GM18870 (cell line): ENCODE measurements around the gene SEC22A.

Source experiments
- ATAC-seq: cut with Tn5 transposase; IDR thresholded peaks from one replicate; pipeline ENCODE4 v1.9.1; 2021; ENCODE audit warnings: moderate library complexity; ENCODE audit not compliant: unreplicated experiment

The SEC22A gene, protein sequence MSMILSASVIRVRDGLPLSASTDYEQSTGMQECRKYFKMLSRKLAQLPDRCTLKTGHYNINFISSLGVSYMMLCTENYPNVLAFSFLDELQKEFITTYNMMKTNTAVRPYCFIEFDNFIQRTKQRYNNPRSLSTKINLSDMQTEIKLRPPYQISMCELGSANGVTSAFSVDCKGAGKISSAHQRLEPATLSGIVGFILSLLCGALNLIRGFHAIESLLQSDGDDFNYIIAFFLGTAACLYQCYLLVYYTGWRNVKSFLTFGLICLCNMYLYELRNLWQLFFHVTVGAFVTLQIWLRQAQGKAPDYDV

DNA sequence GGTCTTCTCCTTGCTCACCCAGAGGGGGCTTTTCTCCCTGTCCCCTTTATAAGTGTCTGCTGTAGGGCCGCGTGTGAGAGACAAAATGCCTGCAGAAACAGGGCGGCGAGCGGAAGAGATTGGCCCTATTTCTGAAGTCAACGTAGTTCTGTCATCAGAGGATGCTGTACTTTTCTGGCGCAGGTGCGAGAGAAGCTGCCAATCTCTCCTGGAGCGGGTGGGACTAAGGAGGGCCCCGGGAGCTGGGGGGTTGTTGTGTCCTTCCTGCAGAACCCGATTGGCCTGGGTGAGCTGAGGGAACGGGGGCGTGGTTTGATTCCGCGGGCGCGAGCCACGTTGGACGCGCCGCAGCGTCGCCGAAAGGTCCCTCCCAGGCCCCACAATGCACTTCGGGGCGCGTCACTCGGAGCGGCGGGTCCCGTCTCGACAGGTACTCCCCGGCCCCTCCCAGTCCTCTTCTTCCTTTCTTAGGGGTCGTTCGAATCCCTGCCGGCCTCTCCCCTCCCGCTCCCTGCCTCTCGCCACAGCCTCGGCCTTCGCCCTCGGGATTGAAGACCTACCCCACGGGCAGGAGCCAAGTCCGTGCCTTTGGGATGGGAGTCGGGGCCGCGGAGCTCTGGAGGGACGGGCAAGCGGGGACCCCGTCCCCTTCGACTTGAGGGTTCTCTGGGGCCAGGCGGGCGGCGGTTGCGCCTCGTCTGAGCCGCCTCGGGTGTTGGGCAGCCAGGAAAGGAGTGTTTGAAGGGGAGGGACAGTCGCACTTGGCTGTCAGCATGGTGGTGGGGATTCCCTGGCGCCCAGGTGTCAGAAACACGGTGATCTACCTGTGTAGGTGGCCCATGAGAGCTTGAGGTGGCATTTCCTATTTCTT lies at the start of gene SEC22A:
Gene SEC22A, plus strand, starts transcription at position 387 of the 871 bp plus-strand sequence. CDS start 7,275 bp downstream, outside the sequence.
- peak; percentile 93 for ATAC-seq

DNA sequence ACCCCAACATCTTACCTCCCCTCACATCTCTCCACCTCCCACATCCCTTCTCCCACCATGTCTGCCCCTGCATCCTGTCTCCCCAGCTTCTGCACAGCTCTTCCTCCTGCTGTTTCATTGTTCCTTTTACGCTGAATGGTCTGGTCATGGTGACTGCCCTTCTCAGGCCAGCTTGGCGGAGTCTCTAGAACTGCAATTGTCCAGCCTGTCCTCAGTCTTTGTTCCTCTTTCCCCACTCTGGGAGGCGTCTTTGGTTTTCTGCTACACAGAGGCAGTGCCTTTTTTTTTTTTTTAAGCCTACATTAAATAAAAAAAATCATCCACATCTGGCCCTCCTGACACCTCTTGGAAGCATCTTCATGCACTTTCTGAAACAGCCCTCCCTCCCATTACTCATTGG lies 49.1 kb upstream of the SEC22A start:
- no peak for ATAC-seq

DNA sequence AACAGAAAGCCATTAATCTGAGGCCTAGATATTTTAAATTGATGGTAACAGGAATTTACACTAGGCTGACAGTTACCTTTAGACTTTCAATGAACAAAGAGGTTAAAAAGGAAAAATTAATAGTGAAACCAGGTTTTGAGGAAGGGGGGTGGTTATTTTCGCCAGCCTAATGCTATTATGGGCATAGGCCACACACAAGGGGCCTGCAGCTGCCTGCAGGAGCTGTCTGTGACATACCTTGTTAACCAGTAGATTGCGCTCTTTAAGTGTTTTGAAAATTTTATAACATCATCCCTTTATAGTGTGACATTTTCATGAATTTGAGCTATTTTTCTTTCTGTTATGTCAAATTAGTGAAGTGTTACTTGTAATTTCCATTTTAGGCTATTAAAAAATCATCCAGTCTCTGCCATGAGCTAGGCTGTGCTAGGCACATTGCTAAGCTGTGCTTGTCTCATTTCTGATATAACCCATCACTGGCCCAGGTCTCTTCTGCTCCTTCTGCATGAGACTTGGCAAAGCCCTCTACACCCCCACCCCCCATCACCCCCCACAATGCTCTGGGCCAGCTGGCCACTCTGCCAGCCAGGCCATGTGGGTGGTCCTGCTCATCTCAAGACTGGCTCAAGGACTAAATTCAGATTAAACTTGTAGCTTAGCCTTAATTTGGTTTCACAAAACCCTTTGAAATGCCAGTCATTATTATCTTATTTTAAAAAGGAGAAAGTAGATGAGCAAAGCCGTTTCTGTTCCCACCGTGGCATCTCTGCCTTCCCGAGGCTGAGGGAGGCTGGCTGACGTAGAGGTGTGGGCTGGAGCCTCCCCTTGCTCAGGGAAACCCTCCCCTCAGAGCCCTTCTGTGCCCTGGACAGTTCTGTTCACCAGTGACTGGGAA lies 48.4 kb upstream of the SEC22A start:
- no peak for ATAC-seq

DNA sequence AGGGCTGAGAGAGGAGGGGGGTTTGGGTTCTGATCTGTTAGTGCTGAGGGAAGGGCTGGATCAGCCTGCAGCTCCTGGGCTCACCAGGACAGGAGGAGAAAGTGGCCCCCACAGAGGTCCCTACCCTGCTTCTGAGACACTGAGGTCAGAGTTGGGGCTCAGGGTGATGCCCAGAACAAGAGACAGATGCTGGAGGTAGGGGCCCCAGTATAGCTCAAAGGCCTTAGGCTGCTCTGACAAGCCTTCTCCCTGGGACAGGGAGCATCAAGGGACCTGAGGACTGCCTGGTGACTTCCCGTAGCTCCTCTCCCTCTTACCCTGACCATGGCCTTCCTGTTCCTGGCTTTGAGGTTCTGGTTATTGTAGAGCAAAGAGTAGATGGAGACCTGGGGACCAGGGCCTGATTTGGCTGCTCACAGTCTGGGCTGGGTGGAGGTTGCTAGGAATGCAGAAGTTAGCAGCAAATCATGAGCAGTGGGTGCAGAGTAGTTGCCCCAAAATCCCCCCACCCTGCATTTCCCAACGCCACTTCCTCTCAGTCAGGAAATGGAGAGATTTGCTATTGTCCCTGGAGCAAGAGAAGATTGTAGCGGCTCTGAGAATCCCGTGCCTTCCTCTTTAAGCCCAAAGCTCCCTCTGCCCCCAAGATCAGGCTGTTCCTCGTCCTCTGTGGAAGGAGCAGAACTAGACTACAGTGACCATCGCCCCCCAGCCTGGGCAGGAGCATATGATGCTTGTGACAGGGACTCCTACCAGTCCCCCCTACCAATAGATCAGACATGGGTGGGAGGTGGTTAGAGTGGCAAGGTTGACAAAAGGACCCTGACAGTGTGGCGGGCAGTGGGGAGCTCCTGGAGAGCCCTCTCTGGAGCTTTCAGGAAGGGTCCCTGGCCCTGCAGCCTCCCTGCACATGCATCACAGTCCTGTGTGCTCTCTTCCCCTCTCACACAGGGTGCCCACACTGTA lies 47.4 kb upstream of the SEC22A start:
- no peak for ATAC-seq

- ATAC-seq = no peak
These were observed 46.2 kb upstream of the SEC22A start for GRCh38 chr3:123155471-123156011.

GRCh38 chr3:123156276-123156995 lies 45.3 kb upstream of the SEC22A start:
- ATAC-seq = no peak

GRCh38 chr3:123157209-123157597 lies 44.5 kb upstream of the SEC22A start:
- no peak for ATAC-seq

DNA sequence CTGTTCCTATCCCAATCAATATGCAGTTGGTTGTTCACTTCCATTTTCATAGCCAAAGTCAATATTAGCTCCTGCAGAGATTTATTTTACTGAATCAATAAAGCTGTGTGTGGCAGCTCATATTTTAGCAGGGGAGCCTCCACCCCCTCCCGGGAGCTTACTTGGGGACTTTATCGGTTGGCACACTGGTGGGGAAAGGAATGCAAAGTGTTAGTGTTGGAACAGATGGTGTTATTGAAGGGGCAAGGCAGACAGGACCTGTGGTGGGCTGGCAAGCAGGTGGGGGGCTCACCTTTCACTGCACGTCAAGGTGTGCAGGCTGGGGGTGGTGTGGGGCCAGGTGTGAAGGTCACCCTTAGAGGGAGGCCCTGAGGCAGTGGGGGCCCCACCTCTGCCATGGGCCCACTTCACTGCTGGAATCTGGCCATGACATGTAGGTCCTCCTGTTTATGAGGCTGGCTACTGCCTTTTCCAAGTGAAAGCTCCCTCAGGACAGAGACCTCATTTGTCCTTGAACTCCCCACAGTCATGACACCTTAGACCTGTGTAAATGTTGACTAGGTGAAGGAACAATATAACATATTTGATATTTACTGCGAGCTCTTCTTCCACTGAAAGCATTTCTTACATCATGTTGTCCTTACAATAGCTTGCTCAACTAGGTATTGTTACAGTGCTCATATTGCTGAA lies 44.0 kb upstream of the SEC22A start:
- ATAC-seq = no peak

- no peak for ATAC-seq
These were observed 43.4 kb upstream of the SEC22A start for GRCh38 chr3:123158330-123158729.

GRCh38 chr3:123158899-123159390 lies 42.8 kb upstream of the SEC22A start:
- ATAC-seq = no peak

DNA sequence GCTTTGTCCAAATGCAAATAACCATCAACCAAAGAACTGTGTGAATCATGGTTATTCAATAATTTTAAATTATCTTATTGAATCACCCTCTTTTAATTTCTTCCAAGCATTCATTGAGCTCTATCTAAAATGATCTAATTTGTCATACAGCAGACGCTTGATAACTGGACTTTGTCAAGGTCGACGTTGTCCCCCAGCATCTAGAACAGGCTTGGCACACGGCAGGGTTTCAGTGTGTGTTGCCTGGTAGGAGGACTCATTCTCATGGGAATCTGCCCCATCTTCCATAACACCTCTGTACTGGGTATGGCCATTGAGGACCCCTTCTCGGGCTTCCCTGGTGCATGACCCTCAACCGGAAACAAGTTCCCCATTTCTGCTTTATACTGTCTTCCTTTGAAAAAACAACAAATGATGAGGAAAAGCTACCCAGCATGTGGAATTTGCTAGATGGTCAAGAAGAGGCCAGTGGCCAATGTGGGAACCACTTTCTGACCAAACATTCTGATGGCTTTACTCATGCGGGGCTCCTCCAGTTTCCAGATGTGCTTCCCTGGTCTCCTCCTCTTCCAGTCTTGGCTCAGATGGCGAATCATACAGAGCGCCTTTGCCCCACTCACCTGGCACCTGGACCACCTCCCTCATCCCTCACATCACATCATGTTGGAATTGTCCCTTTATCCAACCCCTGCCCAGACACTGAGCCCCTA lies 41.7 kb upstream of the SEC22A start:
- ATAC-seq = no peak

DNA sequence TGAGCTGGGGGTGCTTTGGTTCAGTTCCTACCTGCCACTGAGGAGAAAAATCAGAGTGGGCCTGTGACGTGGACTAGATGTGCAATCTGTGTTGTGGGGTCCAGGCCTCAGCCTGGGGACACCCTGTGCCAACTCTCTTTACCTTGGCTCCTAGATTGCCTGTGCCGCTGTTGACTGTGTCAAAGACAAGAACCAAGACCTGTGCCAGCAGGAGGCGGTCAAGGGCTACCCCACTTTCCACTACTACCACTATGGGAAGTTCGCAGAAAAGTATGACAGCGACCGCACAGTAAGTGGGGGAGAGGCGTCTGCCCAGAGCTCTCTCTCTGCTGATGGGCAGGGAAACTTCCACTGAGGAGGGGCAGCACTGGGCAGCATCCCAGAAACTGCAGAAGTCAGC lies 40.6 kb upstream of the SEC22A start:
- ATAC-seq = no peak

- no peak for ATAC-seq
These were observed 38.6 kb upstream of the SEC22A start for GRCh38 chr3:123163141-123163540.

GRCh38 chr3:123165163-123165562 lies 36.6 kb upstream of the SEC22A start:
- ATAC-seq = no peak

- no peak for ATAC-seq
These were observed 34.1 kb upstream of the SEC22A start for GRCh38 chr3:123167686-123168085.

- no peak for ATAC-seq
These were observed 33.6 kb upstream of the SEC22A start for GRCh38 chr3:123168122-123168521.

GRCh38 chr3:123168605-123169004 lies 33.1 kb upstream of the SEC22A start:
- no peak for ATAC-seq

DNA sequence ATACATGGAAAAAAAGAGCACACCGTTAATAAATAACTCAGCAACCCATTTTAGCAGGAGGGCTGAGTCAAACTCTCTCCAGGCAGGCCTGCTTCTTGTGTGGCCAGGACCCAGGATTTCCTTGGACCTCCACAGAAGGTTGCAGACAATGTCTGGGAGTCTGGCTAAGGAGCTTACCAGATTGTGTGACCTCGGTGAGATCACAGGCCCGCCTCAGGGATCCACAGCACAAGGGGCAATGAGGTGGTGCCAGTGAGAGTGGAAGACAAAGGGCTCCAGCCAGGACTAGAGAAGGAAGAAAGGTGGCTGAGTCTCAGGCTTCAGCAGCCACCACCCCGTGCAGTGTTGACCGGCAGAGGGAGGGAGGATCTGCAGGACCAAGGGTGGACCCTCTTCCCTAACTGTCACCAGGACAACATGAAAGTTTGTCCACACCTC lies 32.2 kb upstream of the SEC22A start:
- no peak for ATAC-seq
